ENCODE data around the gene MYO7A. TPM values are rescaled to one million over a fixed set of nuclear protein-coding genes. Genes with fewer than 3 reads are reported as not detected.

Gene MYO7A
- total and polyA plus RNA-seq, 2 of the 8 experiments (the other 6 are each of a cell fraction or from before 2014, with no cell fraction given): 1.5 to 1.9 TPM

- no peak for TF ChIP-seq RXRA (IDR thresholded peaks at IDR 0.05; ENCODE audit: insufficient read depth, low read depth, low read length)
- no peak for TF ChIP-seq YY1 (IDR thresholded peaks at IDR 0.05; ENCODE audit: low read depth, low read length)
- no peak for TF ChIP-seq MAX (IDR thresholded peaks at IDR 0.05)
- no peak for TF ChIP-seq RBBP5 (IDR thresholded peaks at IDR 0.05; ENCODE audit: borderline replicate concordance, low read depth, low read length)
- no peak for TF ChIP-seq TCF12 (IDR thresholded peaks at IDR 0.05; ENCODE audit: low read depth, low read length)
- no peak for TF ChIP-seq CEBPB (IDR thresholded peaks at IDR 0.05; ENCODE audit: low read depth, low read length)
- TF ChIP-seq BRCA1 (IDR thresholded peaks at IDR 0.05; ENCODE audit: low read depth, low read length): no peak
Measured at GRCh38 chr11:77163271-77163670, 35.2 kb downstream of the MYO7A start (continued).
